HG03095 (cell line): Measurements from ENCODE around the gene SH2D6.
"Not testable (repeated sequence)": the region's sequence is repeated elsewhere in the genome, so short reads cannot be mapped to it uniquely, and the experiment has no call there.

Experiments used
- ATAC-seq: cut with Tn5 transposase; IDR thresholded peaks from one replicate; pipeline ENCODE4 v1.9.1; 2021; ENCODE audit warnings: moderate library complexity; ENCODE audit not compliant: unreplicated experiment

SH2D6 gene

GRCh38 chr2:85439025-85439472 lies 20.5 kb downstream of the SH2D6 start:
- no peak for ATAC-seq

GRCh38 chr2:85439569-85439968 lies 21.1 kb downstream of the SH2D6 start:
- ATAC-seq = not testable (repeated sequence)

- ATAC-seq = no peak
Measured at GRCh38 chr2:85439986-85440385, 21.5 kb downstream of the SH2D6 start.

DNA sequence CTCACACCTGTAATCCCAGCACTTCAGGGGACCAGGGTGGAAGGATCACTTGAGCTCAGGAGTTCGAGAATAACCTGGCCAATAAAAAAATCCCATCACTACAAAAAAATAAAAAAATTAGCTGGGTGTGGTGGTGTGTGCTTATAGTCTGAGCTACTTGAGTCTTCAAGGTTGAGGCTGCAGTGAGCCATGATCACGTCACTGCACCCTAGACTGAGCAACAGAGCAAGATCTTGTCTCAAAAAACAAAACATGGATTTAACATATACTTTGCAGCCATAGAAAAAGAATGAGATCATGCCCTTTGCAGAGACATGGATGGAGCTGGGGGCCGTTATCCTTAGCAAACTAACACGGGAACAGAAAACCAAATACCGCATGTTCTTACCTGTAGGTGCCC lies 22.2 kb downstream of the SH2D6 start:
- ATAC-seq = no peak

DNA sequence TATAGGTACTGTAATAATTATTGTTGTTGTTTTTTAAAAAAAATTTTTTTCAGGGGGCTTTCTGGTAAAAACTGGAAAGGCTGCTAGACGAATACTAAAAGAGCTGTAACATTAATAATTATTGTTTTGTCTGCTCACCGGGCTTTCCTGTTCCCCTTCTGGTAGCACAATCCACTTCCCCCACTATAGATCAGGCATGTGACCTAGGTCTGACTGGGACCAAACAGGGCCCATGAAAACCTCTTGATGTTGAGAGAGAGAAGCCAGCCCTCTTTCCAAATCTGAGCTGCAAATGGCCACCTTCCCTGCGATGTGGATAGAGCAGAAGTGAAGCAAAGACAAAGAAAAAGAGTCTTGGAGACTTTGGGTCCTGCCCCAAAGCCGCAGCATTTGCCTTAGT lies 23.4 kb downstream of the SH2D6 start:
- no peak for ATAC-seq

DNA sequence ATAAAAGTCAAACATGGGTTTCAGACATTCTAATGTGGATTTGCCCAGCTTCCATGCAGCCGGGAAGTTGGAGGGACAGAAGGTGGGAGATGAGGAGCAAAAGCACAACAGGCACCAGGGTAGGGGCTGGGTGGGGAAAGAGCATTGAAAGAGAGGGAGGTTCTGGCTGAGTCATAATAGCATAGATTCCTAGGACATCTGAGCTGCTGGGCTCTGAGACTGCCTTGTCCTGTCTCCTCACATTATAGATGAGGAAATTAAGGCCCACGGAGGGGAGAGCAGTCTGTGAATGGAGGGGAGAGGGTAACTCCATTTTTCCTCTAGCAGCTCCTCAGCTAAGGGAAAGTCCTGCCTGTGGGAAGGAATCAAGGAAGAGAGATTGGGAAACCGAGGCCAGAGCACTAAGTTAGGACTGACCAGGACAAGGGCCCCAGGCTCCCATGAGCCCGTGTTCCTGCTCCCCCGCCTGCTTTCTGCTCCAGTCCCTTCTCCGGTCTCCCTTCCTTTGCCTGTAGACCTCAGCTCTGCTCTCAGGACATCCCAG lies 26.2 kb downstream of the SH2D6 start:
- no peak for ATAC-seq

- ATAC-seq = no peak
Measured at GRCh38 chr2:85445316-85446295, 27.1 kb downstream of the SH2D6 start.

DNA sequence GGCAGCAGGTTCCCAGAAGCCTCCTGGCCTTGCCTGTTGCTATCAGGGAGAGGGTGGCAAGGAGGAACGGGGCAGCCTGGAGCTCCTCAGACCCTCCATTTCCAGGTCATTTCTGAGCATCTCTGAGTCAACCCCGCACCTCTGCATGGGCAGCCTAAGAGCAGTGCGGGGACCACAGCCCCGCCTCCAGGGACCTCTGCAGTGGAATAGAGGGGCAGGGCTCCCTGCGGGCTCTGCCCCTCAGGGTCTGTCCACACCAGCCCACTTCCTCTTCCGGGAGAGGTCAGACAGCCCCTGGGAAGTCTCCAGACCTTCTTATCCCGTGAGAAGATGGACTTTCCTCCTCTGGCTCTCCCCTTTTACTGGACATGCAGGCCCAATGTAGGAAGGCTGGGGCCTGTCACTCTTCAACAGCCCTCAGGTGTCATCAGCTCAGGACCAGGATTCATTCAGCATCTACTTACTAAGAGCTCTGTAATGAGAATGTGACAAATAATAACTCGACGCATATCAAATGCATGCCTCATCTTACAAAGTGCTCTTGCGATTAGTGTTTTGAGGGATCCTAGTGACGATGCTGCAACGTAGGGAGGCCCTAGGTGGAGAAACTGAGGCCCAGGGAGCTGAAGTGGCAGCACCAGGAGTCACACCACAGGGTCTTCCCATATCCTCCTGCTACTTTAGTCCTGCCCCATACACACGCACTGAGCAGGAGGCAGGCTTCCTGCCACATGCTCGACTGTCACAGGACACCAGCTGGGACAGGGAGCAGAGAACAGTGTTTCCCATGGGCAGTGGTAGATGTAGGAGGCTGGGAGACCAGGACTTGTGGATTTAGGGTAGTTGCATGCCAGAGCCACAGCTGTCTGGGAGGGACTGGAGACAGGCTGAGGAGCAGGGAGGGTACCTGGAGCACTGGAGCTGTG lies 28.0 kb downstream of the SH2D6 start:
- ATAC-seq = no peak

DNA sequence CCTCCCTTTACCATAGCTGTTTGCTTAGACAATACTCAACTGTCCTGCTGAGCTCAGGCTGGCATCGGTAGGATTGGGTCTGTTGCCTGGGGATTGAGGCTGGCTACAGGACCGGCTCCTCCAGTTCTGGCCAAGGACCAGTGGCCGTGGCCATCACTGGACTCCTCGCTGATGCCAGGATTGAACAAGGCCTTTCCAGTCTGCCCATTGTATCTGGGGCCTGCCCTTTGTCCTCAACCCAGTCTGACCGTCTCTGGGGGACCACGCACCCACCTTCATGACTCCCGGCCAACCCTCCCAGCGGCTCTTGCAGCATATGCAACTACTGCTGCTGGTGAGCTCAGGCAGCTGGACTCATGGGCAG lies 28.7 kb downstream of the SH2D6 start:
- no peak for ATAC-seq

- no peak for ATAC-seq
Measured at GRCh38 chr2:85448461-85449213, 30.1 kb downstream of the SH2D6 start.

- ATAC-seq = no peak
Measured at GRCh38 chr2:85449214-85449588, 30.7 kb downstream of the SH2D6 start.

DNA sequence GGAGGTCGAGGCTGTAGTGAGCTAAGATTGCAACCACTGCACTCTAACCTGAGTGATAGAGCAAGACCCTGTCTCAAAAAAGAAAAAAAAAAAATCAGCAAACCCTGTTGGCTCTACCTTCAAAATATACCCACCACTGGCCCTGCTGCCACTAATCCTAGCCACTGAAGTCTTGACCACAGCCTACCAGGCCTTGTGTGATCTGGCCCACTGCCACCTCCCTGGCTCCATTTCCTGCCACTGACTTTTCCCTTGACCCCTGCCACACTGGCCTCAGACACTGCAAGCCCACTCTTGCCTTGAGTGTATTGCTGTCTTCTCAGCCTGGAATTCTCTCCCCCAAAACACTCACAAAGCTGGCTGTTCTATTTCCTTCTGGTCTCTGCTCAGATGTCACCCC lies 33.7 kb downstream of the SH2D6 start:
- ATAC-seq = no peak

GRCh38 chr2:85453571-85453970 lies 35.1 kb downstream of the SH2D6 start:
- ATAC-seq = no peak

DNA sequence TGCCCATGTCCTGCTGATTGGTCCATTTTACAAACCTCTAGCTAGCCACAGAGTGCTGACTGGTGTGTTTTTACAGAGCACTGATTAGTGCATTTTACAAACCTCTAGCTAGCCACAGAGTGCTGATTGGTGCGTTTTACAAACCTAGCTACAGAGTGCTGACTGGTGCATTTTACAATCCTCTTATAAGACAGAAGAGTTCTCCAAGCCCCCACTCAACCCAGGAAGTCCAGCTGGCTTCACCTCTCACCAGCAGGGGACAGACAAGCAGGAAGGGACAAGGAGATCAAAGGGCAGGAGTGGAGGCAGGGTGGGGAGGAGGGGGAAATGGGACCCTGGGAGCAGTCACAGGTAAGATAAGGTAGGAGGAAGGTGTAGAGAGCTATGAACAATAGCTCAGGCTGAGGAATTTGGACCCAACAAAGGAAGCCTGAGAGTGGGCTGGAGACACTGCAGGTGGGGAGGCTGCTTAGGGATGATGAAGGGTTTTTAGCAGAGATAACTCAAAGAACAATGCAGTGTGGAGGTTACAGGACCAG lies 37.1 kb downstream of the SH2D6 start:
- no peak for ATAC-seq

DNA sequence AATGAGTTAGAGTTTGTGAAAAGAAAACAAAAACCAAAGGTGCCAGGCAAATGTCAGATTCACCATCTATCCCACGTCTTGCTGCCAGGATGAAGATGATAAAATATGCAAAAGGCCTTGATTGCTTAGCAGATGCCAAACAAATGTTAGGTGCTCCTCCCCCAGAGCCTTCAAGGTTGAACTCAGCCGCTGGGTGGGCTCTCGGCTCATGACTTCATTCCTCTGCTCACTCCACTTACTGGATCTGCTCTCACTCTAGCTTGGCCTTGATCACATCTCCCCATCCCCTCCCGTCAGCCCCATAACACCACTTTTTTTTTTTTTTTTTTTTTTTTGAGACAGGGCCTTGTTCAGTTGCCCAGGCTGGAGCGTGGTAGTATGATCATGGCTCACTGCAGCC lies 38.5 kb downstream of the SH2D6 start:
- no peak for ATAC-seq

- ATAC-seq = no peak
Measured at GRCh38 chr2:85457877-85458316, 39.4 kb downstream of the SH2D6 start.

- ATAC-seq = no peak
Measured at GRCh38 chr2:85458601-85459563, 40.4 kb downstream of the SH2D6 start.

DNA sequence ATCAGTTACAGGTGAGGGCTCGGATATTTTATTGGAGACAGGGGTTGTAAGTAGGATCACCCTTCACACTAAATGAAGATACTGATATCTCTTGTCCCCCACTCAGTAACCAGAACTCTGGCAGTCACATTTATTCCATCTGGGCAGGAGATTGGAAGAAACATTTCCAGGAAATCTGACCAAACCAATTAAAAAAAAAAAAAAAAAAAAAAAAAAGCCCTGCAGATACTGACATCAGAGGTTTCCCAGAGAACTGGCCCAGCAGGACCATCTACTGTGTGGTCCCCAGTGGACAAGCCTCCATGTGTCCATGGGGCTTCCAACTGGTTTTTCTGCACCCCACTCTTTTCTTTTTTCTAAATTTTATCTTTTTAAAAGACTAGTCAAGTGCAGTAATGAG lies 41.3 kb downstream of the SH2D6 start:
- no peak for ATAC-seq

DNA sequence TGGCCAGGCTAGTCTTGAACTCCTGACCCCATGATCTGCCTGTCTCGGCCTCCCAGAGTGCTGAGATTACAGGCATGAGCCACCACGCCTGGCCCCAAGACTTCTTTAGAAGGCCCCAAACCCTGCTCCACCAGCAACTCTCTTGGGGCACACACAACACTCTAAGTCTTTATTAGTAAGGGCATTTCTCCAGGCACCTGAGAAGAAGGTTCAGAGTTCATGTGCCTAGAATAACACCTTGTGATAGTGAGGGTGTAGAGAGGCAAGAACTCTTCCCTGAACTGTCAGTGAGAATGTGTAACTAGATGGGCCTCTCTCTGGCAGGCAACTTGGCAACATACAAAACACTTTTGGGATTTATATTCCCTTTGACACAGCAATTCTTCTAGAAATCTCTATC lies 43.8 kb downstream of the SH2D6 start:
- ATAC-seq = no peak
